Aortic smooth muscle cell (primary cell): ENCODE data around the gene FOXL3. TPM values are rescaled to one million over a fixed set of nuclear protein-coding genes. Genes with fewer than 3 reads are reported as not detected.

Experiments used
- total RNA-seq: library from RNA; depleted of rRNA; stranded (reverse); fragments of >200 nt; gene quantifications from 2 replicates; pipeline ENCODE4 v1.2.3, GENCODE V29; 2014

The FOXL3 gene
- not detected in 2 replicates for total RNA-seq

DNA sequence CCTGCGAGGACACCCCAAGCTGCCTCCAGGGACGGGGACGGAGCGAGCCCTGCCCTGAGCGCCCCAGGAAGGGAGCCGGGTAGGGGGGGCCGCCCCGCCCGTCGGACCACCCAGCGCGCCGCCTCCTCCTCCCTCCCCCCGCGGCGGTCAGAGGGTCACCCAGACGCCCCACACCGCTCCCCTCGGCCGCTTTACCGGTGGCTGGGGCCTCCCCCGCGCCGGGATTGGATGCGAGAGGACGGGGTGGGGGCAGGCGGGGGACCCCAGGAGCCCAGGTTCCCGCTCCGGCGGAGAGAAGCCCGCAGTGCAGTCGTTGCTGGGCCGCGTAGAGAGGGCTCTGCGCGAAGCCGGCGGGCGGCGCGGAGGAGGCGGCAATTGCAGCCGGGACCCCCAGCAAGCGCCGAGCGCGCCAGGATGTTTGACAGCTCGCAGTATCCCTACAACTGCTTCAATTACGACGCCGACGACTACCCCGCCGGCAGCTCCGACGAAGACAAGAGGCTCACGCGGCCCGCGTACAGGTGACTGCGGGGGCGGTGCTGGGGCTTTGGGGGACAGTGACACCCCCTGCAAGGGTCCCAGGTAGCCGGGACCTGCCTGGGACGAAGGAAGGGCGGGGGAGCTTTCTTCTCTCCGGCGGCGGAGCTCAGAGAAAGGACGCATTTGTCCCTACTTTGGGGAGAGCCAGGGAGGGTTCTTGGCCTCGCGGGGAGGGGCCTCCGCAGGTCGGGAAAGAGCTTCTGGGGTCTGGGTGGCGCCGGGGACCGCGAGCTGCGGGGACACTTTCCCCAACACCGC, at the start of gene FOXL3:
FOXL3 (plus strand) TSS at position 415 of the 798 bp plus-strand sequence; CDS start at position 415, 0 bp downstream.

Other genes starting within 250 kb of the FOXL3 start
- gene FAM20C, start 97.6 kb upstream of the FOXL3 start, total RNA-seq = 71.9 and 93.0 TPM in 2 replicates
- gene PDGFA, start 229.7 kb downstream of the FOXL3 start, total RNA-seq = 163 and 171 TPM in 2 replicates